Astrocyte of the spinal cord (primary cell): ENCODE results near the gene RPAP3.
A peak's percentile ranks its signal among the peaks of the same experiment; 100 is the strongest.
"Not testable (repeated sequence)": the region's sequence is repeated elsewhere in the genome, so short reads cannot be mapped to it uniquely, and the experiment has no call there.

ENCODE experiments used
- DNase-seq: peaks from one replicate; pipeline ENCODE4 v3.0.0; 2011; ENCODE audit warnings: low read depth, low spot score
- H3K4me3 ChIP-seq: 2 replicates; pipeline ENCODE4 v1.5.1; 2011; ENCODE audit warnings: low read depth, mild to moderate bottlenecking, low read length, moderate library complexity
- in situ Hi-C: cut with HindIII; loops from 2 replicates; pipeline ENCODE4 v1.10.0; 2017; ENCODE audit warnings: low sequenced_read_pairs
- TF ChIP-seq, protein P1 (sequence below): IDR thresholded peaks from 2 replicates; pipeline ENCODE4 v1.5.1; 2012; ENCODE audit warnings: low read depth, mild to moderate bottlenecking, low read length, inconsistent platforms

The RPAP3 gene

DNA sequence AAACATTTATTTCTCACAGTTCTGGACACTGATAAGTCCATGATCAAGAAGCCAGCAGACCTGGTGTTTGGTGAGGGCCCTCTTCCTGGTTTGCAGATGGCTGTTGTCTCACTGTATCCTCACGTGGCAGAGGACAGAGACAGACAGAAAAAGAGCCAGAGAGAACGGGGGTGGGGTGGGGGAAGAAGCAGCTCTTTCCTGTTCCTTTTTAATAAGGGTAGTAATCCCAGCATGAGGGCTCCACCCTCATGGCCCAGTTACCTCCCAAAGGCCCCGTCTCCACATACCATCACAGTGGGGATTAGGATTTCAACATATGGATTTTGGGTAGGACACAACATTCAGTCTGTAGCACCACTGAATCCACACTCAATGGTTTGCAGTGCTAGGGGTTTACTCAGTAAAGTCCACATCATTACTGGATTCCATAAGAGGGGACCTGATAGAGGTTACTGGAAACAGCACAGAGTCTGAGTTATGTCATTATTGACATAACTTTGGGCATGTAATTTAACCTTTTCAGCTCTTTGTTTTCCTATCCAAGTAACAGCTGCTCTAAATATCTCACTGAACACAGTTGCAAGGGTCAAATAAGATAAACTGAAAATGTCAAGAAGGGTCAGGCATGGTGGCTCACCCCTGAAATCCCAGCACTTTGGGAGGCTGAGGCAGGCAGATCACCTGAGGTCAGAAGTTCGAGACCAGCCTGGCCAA, 53.2 kb downstream of the RPAP3 start:
- in situ Hi-C loops: no loop called here
- no peak overlapping the region for H3K4me3 ChIP-seq
- TF ChIP-seq, protein P1, sequence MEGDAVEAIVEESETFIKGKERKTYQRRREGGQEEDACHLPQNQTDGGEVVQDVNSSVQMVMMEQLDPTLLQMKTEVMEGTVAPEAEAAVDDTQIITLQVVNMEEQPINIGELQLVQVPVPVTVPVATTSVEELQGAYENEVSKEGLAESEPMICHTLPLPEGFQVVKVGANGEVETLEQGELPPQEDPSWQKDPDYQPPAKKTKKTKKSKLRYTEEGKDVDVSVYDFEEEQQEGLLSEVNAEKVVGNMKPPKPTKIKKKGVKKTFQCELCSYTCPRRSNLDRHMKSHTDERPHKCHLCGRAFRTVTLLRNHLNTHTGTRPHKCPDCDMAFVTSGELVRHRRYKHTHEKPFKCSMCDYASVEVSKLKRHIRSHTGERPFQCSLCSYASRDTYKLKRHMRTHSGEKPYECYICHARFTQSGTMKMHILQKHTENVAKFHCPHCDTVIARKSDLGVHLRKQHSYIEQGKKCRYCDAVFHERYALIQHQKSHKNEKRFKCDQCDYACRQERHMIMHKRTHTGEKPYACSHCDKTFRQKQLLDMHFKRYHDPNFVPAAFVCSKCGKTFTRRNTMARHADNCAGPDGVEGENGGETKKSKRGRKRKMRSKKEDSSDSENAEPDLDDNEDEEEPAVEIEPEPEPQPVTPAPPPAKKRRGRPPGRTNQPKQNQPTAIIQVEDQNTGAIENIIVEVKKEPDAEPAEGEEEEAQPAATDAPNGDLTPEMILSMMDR: no peak
- no peak for DNase-seq

DNA sequence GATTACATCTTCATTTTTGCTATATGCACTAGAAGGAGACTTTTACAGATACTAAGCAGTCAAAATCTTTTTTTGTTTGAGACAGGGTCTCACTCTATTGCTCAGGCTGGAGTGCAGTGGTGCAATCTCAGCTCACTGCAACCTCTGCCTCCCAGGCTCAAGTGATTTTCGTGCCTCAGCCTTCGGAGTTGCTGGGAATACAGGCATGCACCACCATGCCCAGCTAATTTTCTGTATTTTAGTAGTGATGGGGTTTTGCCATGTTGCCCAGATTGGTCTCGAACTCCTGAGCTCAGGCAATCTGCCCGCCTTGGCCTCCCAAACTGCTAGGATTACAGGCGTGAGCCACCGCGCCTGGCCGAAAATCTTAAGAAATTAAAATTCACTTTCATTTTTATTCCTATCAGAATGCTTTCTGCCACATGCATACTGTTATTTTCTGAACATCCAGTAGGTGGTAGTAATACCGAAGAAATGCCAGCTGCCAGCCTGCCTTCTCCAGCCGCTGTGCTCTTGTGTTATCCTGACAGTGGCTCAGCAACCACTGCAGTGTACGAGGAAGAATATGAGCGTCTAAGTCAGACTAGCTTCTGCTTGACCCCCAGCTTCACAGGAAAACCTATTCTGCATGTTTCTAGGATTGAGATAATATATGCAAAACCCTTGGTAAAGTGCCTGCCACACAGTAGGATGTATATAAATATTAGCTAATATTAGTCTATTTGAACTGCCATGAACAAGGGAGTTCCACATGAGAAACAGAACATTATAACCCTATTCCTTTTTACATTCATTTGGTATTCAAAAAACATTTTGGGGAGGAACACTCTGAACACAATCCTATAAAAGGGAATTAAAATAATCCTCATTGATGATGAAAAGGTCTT, 54.2 kb downstream of the RPAP3 start:
- in situ Hi-C loops: no loop called here
- TF ChIP-seq, protein P1: peak; percentile 70
- H3K4me3 ChIP-seq: no peak overlapping the region
- DNase-seq: peak; percentile 68

DNA sequence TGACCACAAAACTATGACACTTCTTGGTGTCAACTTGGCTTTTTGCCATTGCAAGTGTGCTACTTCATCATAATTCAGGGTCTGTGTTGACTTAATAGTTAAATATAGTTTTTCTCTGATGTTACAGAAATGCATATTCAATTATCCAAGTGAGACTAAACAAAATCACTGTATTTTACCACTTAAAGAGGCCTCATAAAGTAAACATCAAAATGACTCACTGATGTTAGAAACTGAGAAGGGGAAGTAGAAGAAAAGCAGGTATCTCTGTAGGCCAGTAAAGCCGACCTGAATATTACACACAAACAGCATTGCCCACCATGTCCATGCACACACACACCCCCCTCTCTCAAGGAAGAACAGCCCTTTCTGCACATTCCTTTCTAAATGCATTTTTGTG, 55.4 kb downstream of the RPAP3 start:
- no peak for DNase-seq
- in situ Hi-C loops: no loop called here
- TF ChIP-seq, protein P1: no peak
- no peak overlapping the region for H3K4me3 ChIP-seq

DNA sequence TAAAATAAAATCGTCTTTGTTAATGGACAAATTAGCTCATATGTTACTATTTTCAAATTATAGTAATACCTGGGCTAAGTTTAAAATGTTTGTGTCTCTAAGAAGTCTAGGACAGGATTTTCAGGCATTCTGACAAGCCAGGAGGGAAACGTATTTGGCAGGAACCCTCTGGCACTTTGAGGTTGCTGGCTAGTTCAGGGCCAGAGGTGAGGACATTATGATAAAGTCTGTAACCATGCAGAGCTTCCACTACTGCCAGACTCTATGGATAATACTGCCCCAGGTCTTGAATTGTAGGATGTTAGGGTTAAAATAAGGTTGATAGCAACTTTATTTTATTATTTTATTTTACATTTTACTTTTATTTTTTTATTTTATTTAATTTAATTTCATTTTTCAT, 56.4 kb downstream of the RPAP3 start:
- no peak for DNase-seq
- in situ Hi-C loops: no loop called here
- TF ChIP-seq, protein P1: no peak
- H3K4me3 ChIP-seq: no peak overlapping the region

DNA sequence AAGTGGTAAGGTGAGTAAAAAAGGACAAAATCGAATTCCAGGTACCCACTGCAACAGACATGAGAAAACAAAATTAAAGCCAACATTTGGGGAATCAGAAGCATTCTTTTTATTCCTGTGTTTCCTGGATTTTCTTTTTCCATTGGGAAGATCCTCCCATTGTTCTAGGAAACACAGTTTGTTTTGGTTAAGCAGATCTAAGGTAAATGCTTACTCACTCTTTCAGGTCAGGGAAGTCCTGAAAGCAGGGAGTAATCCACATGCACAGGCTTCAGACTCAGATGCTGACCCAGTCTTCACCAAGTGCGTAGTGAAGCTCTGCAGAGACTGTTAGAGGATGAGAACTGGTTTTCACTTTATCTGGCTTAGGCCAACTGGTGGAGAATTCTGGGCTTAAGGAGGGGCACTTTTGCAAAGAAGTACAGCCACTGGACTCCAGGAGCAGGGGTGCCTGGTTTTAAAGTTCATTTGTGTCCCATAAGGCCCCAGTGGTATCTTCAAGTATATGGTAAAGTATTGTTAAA, 57.7 kb downstream of the RPAP3 start:
- in situ Hi-C loops: no loop called here

DNA sequence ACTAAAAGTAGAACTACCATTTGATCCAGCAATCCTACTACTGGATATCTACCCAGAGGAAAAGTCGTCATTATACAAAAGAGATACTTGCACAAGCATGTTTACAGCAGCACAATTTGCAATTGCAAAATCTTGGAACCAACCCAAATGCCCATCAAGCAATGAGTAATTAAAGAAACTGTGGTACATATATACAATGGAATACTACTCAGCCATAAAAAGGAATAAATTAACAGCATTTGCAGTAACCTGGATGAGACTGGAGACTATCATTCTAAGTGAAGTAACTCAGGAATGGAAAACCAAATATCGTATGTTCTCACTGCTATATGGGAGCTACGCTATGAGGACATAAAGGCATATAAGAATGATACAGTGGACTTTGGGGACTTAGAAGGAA, 63.5 kb downstream of the RPAP3 start:
- DNase-seq, H3K4me3 ChIP-seq, in situ Hi-C loops: not testable (repeated sequence)

More for the DNA sequence above, 57.7 kb downstream of the RPAP3 start:
- DNase-seq: no peak
- no peak overlapping the region for H3K4me3 ChIP-seq
- TF ChIP-seq, protein P1: no peak
